Transverse colon (tissue), 4 donors: Measurements from ENCODE around the gene CPTP.

Experiments used
- CTCF ChIP-seq, 5 experiments: fragments of 200-600 bp in 3 of 5; fragments of 450-650 bp in 2 of 5; sonication (generic) in 3 of 5; IDR thresholded peaks; 1 replicate in 2 of 5; 2 replicates in 3 of 5; pipeline ENCODE4 v1.5.1; 2016 to 2017; ENCODE audit warnings: antibody characterized with exemption in 5 of 5, inconsistent platforms in 3 of 5, mild to moderate bottlenecking in 2 of 5, moderate library complexity in 1 of 5
- EP300 ChIP-seq: sonication (generic); formaldehyde crosslinking; IDR thresholded peaks from one replicate; pipeline ENCODE4 v1.6.1; 2017; ENCODE audit warnings: antibody characterized with exemption, low read depth
- POLR2A ChIP-seq: fragments of 450-650 bp; IDR thresholded peaks from one replicate; pipeline ENCODE4 v1.6.1; 2016; ENCODE audit warnings: antibody characterized with exemption, mild to moderate bottlenecking, moderate library complexity
- POLR2AphosphoS5 ChIP-seq, 3 donors: sonication (generic); formaldehyde crosslinking; IDR thresholded peaks; one replicate each; pipeline ENCODE4 v1.6.1; 2016; ENCODE audit warnings: antibody characterized with exemption in 3 of 3

GRCh38 chr1:1278620-1279019, 46.0 kb upstream of the CPTP start:
- TF ChIP-seq EP300 (no peak), POLR2AphosphoS5 (IDR thresholded peaks at IDR 0.05) (no peak), CTCF (IDR thresholded peaks at IDR 0.05) (no peak), POLR2A (no peak)
